D721Med (cell line): ENCODE results near the gene PDGFD.

Source experiments
- DNase-seq: peaks from one replicate; pipeline ENCODE4 v3.0.0; 2011; ENCODE audit warnings: low spot score; ENCODE audit not compliant: insufficient read length
- FAIRE-seq: peaks from 2 replicates; lab custom pipeline; 2011; peaks lifted over from hg19 to GRCh38; lab: Jason Lieb, UNC
- TF ChIP-seq, protein P1 (sequence below): IDR thresholded peaks from 2 replicates; pipeline ENCODE4 v1.5.1; 2012; ENCODE audit warnings: mild to moderate bottlenecking, control low read depth; ENCODE audit not compliant: insufficient read depth; ENCODE audit errors: missing control alignments

PDGFD gene

GRCh38 chr11:104036995-104037394 is 127.0 kb downstream of the PDGFD start:
- no peak for FAIRE-seq
- TF ChIP-seq, protein P1, sequence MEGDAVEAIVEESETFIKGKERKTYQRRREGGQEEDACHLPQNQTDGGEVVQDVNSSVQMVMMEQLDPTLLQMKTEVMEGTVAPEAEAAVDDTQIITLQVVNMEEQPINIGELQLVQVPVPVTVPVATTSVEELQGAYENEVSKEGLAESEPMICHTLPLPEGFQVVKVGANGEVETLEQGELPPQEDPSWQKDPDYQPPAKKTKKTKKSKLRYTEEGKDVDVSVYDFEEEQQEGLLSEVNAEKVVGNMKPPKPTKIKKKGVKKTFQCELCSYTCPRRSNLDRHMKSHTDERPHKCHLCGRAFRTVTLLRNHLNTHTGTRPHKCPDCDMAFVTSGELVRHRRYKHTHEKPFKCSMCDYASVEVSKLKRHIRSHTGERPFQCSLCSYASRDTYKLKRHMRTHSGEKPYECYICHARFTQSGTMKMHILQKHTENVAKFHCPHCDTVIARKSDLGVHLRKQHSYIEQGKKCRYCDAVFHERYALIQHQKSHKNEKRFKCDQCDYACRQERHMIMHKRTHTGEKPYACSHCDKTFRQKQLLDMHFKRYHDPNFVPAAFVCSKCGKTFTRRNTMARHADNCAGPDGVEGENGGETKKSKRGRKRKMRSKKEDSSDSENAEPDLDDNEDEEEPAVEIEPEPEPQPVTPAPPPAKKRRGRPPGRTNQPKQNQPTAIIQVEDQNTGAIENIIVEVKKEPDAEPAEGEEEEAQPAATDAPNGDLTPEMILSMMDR = no peak

DNA sequence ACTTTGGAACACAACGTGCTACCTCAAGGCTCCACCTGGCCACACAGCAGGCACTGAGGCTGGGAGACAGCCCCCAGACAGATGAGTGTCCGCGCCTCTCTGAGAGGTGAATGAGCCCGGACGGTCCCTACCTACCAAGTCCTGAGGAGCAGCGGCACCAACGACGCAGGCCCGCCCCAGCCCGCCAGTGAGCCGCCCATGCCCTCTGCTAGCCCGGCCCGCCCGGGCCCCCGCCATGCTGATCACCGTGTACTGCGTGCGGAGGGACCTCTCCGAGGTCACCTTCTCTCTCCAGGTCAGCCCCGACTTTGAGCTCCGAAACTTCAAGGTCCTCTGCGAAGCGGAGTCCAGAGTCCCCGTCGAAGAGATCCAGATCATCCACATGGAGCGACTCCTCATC is 127.4 kb downstream of the PDGFD start, which contains the start of gene DDI1:
Gene DDI1 (plus strand): TSS at position 53 of the 400 bp plus-strand sequence. CDS start 183 bp downstream, at position 236.
- TF ChIP-seq, protein P1 = no peak
- DNase-seq (no peak), FAIRE-seq (no peak)

More at GRCh38 chr11:104036995-104037394, 127.0 kb downstream of the PDGFD start:
- DNase-seq = no peak

- no peak for DNase-seq
- no peak for FAIRE-seq
- TF ChIP-seq, protein P1 = no peak
Measured at GRCh38 chr11:104033561-104033960, 130.4 kb downstream of the PDGFD start.

DNA sequence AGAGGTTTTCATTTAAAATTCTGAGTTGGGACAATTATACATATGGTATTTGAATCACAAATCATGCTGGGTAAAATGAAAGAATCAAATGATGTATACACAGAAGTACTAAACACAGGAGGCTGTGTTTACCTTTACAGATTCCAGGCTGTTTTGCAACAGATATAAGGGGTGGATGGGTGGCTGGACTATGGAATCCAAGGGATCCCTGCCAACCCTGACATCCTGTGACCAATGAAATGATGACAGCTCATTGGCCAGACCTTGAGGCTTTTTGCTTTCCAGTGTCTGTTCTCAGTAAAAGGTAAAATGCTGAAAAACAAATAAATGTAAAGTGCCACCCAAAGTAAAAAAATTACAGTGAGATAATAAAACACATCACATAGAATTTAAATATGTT is 130.8 kb downstream of the PDGFD start:
- TF ChIP-seq, protein P1 = no peak
- DNase-seq = no peak
- FAIRE-seq = no peak

- TF ChIP-seq, protein P1 = no peak
- no peak for DNase-seq
- no peak for FAIRE-seq
Measured at GRCh38 chr11:104028476-104029263, 135.3 kb downstream of the PDGFD start.

- FAIRE-seq (no peak), DNase-seq (no peak)
- TF ChIP-seq, protein P1 = no peak
Measured at GRCh38 chr11:104024572-104024971, 139.4 kb downstream of the PDGFD start.
